DMS79 treated with DMSO at 0.1 percent for 48 hours (cell line): ENCODE measurements around the gene ITGB4.
A peak's percentile ranks its signal among the peaks of the same experiment; 100 is the strongest.

Experiments used
- DNase-seq: peaks from one replicate; lab custom pipeline; 2025; lab: John Stamatoyannopoulos, UW

ITGB4 gene

DNA sequence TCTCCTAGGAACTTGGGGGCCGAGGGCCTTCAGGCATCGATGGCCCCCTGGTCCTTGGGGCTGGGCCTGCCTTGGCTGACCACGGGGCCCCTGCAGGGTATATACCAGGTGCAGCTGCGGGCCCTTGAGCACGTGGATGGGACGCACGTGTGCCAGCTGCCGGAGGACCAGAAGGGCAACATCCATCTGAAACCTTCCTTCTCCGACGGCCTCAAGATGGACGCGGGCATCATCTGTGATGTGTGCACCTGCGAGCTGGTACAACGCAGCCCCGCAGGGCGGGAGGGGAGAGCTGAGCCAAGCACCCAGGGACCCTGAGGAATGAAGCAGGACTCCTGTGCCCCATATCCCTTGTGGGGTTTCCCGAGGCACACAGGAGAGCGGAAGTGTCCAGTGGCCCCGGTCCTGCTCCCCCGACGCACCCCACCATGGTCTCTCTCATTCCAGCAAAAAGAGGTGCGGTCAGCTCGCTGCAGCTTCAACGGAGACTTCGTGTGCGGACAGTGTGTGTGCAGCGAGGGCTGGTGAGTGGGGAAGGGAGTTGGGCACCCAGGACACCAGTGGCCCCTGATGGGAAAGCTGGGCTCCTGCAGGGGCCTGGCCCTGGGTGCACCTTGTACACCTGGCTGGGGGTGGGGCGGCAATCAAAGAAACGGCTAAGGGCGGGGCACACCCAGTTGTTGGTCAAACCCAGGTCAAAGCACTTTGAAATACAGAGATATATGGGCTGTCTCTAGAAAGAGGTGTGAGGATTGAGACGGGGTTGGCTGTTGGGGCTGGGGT, 10.6 kb downstream of the ITGB4 start:
- no peak for DNase-seq

DNA sequence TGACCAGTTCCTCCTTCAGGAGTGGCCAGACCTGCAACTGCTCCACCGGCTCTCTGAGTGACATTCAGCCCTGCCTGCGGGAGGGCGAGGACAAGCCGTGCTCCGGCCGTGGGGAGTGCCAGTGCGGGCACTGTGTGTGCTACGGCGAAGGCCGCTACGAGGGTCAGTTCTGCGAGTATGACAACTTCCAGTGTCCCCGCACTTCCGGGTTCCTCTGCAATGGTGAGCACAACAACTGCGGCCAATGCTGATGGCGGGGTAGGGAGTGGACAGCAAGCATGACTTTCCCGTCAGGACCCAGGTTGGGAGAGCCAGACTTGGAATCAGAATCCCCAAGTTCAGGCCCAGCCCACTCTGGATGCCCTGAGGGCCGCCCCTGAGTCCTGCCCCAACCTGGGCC, 12.2 kb downstream of the ITGB4 start:
- no peak for DNase-seq

DNA sequence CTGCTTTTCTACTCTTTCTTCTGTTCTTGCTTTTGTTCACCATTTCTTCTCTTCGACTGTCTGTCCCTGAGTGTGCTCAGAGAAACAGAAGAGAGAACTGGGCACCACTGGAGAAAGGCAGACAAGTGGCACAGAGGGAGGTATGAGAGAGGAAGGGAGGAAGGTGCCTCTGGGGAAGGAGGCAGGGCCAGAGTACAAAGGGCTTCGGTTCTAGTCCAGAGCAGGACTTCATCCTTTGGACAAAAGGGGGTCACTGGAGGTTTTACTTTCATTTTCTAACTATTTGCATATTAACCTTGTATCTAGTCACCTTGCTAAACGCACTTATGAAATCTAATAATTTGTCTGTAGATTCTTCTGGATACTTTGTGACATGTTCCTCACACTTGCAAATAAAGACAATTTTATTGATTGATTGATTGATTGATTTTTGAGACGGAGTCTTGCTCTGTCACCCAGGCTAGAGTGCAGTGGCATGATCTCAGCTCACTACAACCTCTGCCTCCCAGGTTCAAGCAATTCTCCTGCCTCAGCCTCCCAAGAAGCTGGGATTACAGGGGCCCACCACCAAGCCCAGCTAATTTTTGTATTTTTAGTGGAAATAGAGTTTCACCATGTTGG, 13.5 kb downstream of the ITGB4 start:
- DNase-seq, result no peak

DNA sequence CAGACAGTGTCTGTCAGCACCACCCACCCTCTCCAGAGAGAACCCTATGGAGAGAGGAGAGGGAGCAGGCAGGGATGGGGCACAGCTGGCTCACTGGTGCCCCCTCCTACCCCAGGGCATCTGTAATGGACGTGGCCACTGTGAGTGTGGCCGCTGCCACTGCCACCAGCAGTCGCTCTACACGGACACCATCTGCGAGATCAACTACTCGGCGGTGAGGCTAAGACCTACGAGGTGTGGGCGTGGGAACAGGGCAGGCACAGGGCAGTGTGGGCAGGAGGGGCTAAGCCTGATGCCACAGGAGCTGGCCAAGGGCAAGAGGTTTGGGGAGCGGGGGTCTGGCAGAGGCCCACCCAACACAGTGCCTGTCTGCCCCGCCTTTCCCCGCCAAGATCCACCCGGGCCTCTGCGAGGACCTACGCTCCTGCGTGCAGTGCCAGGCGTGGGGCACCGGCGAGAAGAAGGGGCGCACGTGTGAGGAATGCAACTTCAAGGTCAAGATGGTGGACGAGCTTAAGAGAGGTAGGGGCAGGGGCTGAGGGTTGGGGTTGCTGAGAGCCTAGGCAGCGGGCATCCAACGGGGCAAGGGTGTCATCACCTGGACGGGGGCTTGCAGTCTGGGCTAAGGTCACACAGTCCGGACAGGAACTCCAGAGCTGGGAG, 15.0 kb downstream of the ITGB4 start:
- DNase-seq, result no peak

DNA sequence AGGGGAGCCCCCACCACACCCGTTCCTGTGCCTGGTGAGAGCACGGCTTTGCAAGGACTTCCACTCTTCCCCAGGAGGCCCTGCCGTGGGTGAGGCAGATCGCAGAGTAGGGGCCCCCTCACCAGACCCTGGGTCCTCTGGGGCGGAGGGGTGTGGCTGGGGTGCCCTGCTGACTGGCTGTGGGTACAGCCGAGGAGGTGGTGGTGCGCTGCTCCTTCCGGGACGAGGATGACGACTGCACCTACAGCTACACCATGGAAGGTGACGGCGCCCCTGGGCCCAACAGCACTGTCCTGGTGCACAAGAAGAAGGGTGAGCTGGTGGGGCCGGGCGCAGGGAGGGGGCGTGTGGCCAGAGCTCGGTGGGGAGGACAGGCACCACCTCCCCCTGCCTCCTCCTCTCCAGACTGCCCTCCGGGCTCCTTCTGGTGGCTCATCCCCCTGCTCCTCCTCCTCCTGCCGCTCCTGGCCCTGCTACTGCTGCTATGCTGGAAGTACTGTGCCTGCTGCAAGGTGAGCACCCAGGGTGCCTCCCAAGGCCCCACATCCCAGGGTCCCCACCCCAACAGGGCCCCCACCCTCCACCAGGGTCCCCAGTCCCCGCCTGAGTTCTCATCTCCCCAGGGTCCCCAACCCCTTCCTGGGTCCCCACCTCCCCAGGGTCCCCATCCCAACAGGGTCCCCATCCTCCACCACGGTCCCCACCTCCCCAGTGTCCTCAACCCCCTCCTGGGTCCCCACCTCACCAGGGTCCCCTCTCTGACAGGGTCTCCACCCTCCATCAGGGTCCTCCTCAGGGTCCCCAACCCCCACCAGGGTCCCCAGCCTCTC, 16.1 kb downstream of the ITGB4 start:
- DNase-seq, result no peak

DNA sequence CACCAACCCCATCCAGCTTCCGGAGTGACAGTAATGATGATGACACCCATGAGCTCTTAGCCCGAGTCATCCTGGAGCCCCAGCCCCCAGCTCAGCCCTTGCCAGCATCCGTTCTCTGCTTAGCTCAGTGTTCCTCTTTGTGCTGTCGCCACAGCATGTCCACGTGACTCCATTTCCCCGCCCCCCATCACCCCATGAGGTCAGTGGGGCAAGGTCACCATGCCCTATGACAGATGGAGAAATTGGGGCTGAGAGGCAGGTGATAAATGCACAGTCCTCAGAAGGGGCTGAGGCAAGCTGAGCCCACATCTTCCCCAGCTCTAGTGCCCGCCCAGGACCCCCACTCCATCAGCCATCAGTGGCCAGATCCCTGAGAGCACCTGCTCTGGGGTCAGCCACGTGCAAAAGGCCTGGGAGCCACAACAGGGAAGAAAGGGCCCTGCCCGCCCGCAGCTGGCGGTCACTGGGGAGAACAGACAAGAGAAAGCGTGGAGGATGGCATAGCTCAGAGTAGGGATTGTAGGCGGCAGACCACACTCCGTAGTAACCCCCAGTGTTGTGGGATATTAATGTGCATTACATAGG, 17.1 kb downstream of the ITGB4 start:
- no peak for DNase-seq

DNA sequence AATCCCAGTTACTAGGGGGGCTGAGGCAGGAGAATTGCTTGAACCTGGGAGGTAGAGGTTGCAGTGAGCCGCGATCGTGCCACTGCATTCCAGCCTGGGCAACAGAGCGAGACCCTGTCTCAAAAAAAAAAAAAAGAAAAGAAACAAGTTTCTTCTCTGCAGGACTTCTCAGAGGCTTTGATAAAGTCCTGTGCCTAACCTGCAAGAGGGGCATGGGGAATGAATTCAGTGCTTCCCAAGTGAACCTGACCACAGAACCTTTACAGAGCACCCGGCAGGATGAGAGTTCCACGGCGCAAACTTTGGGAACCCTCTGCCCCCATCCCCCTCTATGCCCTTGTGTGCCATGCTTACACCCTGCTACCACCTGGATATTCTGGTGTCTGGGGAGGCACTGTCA, 17.9 kb downstream of the ITGB4 start:
- DNase-seq, result no peak

DNA sequence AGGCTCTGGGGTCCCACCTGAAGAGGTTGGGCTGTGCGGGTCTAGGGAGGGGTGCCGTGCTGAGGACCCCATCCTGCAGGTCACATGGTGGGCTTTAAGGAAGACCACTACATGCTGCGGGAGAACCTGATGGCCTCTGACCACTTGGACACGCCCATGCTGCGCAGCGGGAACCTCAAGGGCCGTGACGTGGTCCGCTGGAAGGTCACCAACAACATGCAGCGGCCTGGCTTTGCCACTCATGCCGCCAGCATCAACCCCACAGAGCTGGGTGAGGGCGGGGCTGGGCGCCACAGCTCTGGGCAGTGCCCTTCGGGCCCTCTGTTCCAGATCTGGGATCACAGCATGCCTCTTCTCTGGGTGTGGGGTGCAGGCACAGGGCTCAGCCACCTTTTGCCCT, 18.5 kb downstream of the ITGB4 start:
- DNase-seq, result no peak

DNA sequence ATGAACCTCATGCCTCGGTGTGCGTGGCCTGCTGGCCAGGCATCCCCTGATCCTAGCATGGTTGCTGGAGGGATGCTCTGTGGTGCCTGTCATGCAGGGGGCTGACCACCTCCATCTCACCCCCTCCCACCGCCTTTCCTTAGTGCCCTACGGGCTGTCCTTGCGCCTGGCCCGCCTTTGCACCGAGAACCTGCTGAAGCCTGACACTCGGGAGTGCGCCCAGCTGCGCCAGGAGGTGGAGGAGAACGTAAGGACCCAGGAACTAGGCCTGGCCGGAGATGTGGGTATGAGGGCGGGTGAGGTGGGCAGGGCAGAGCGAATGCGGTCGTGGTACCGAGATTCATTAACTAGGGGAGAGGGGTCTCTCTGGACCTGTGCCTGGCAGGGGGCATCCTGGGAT, 19.0 kb downstream of the ITGB4 start:
- no peak for DNase-seq

DNA sequence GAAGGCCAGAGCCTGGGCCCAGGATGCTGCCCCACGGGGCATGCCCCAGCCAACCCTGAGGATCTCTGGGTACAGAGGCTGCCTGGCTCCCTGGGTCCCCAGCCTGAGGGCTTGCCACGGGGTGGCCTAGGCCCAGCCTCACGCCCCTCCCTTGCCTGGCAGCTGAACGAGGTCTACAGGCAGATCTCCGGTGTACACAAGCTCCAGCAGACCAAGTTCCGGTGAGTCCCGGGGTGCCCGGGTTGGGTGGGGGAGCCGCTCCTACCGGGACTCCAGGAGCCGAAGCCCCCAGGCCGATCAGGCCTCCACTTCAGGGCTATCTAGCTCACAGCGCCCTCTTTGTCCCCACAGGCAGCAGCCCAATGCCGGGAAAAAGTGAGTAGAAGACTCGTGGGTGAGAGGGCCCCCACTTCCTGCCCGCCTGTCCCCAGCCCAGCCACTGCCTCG, 19.4 kb downstream of the ITGB4 start:
- no peak for DNase-seq

DNA sequence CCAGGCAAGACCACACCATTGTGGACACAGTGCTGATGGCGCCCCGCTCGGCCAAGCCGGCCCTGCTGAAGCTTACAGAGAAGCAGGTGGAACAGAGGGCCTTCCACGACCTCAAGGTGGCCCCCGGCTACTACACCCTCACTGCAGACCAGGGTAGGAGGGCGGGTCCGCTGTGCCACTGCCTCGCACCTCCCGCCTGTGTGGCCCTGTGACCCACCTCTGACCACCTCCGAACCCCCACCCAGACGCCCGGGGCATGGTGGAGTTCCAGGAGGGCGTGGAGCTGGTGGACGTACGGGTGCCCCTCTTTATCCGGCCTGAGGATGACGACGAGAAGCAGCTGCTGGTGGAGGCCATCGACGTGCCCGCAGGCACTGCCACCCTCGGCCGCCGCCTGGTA, 21.1 kb downstream of the ITGB4 start:
- no peak for DNase-seq

DNA sequence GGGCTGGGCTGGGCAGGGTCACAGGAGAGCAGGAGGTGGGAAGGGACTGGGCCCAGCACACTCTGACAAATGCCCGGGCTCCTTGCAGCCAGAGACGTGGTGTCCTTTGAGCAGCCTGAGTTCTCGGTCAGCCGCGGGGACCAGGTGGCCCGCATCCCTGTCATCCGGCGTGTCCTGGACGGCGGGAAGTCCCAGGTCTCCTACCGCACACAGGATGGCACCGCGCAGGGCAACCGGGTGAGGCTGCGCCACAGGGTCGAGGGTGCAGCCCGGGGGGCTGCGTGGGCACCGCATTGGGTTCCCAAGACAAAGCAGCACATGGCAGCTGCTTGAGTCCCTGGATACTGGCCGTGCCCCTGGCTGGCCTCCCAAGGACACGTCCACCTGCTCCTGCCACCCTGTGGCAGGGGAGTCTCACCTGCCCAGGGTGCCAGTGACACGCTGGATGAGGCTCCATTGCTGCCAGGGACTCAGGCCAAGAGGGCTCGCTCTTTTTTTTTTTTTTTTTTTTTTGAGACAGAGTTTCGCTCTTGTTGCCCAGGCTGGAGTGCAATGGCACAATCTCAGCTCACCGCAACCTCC, 22.5 kb downstream of the ITGB4 start:
- no peak for DNase-seq

DNA sequence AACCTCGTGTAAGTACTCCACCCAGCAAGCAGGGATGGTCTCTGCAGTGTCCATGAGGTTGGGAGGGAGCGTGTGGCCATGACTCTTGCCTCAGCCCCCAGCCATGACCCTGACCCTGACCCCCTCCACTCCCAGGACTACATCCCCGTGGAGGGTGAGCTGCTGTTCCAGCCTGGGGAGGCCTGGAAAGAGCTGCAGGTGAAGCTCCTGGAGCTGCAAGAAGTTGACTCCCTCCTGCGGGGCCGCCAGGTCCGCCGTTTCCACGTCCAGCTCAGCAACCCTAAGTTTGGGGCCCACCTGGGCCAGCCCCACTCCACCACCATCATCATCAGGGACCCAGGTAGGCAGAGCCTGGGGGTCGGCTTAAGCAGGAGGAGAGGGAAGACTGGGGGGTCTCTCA, 27.4 kb downstream of the ITGB4 start:
- DNase-seq, result no peak

DNA sequence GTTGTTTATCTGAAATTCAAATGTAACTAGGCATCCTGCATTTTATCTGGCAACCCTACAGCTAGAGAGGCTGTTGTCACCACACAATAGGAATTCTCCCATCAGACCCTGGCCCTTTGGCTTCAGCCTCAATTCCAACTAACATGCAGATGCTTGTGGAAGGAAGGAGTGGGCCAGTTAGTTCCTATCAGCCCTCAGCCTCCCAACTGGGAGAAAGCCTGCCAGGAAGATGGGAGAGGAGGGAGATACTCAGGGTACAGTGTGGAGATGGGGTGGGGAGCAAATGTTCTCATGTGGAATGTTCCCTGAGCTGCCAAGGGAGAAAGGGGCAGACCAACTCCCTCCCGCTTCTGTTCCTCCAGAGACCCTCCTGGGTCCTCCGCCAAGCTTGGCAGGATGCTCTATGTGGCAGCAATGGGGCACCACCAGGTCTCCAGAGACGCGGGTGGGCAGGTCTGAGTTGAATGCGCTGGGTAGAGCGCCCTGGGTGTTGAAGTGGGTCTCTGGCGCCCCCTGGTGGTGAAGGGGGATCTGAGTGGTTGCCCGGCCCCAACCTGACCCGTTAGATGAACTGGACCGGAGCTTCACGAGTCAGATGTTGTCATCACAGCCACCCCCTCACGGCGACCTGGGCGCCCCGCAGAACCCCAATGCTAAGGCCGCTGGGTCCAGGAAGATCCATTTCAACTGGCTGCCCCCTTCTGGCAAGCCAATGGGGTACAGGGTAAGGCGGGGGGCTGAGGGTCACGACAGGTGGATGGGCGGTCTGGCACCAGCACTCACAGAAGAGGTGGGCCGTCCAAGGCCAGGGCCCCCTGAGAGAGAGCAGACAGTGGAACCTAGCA, 28.5 kb downstream of the ITGB4 start:
- peak; percentile 32 for DNase-seq

DNA sequence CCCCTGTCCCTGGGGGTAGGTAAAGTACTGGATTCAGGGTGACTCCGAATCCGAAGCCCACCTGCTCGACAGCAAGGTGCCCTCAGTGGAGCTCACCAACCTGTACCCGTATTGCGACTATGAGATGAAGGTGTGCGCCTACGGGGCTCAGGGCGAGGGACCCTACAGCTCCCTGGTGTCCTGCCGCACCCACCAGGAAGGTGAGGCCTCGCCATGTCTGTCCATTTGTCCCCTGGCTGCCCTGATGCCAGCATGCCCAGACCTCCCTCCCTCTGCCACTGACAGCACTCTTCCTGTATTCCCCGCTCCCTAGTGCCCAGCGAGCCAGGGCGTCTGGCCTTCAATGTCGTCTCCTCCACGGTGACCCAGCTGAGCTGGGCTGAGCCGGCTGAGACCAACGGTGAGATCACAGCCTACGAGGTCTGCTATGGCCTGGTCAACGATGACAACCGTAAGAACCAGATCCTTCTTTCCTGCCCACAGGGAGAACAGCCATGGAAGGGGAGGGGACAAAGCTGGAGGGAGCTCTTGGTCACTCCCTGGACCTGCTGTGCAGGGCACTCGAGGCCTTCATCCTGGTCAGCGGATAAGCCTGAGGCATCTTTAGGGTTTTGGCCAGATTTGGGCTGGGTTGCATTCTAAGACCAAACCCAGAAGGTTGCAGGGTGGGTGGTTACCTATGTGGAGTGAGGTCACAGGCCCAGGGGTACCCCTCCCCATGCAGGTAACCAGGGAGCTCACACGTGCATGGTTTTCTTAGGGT, 29.6 kb downstream of the ITGB4 start:
- no peak for DNase-seq

DNA sequence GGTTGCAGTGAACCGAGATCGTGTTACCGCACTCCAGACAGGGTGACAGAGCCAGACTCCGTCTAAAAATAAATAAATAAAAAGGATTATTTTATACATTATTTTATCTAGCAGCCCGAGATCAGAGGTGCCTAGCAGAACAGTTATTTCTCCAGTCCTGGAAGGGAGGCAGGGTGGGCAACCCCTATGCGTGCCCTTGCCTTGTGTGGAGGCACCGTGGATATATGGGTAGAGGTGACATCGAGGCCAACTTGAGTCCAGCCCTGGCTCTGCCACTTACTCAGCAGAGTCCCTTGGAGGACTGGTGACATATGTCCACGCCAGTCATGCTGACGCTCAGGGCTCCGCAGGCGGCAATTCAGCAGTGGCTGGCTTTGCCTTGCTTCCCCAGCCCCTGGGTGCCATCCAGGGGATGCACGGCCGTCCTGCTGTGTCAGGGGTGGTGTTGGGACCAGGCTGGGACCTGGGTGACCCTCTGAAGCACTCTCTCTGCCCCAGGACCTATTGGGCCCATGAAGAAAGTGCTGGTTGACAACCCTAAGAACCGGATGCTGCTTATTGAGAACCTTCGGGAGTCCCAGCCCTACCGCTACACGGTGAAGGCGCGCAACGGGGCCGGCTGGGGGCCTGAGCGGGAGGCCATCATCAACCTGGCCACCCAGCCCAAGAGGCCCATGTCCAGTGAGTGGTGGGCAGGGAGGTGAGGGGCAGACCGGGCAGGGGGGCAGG, 30.6 kb downstream of the ITGB4 start:
- DNase-seq, result no peak

DNA sequence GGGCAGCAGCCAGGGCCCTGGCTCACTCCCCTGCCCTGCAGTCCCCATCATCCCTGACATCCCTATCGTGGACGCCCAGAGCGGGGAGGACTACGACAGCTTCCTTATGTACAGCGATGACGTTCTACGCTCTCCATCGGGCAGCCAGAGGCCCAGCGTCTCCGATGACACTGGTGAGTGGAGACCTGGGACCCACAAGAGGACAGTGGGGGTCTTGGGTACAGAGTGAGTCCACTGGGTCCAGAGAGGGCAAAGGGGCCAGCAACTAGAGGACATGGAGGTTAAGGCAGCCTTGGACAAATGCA, 31.1 kb downstream of the ITGB4 start:
- no peak for DNase-seq

DNA sequence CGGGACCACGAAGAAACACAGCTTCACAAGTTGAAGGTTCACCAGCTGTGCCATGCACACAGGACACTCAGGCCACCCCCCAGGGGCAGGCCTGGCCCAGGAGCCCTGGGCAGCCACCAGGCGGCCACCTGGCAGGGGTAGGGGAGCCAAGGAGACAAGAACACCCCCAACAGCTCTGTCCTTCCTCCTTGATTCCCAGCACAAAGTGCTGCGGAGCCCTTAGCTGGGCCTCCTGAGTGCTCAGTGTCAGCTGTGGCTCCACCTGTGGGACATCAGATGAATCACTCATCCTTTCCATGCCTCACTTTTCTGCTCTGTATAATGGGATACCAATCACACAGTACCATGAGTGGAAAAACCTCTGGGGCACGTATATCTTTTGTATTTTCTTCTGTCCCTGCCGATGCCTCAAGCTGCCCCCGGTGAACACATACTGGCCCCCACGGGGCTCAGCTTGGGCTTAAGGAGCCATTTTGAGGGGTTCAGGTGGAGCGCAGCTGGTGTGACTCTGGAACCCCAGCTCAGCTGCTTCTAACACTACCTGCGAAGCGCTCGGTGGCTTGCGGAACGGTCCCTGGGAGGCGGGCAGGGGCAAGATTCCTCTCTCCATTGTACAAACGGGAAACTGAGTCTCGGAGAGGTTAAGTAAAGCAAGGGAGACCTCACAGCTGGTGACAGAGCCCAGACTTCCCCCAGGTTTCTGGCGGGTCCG, 31.7 kb downstream of the ITGB4 start:
- DNase-seq, result no peak
